Measurements from ENCODE around the gene CPPED1.

- no peak for TF ChIP-seq POLR2A (IDR thresholded peaks at IDR 0.05; ENCODE audit: low read depth, low read length)
- TF ChIP-seq SPI1 (IDR thresholded peaks at IDR 0.05; ENCODE audit: low read depth, low read length) = no peak
Observed at GRCh38 chr16:12758031-12758669, 45.5 kb downstream of the CPPED1 start.
